COR-L47 (cell line): ENCODE results near the gene COL13A1.

Source experiments
- DNase-seq: peaks from one replicate; lab custom pipeline; 2025; lab: John Stamatoyannopoulos, UW

The COL13A1 gene

GRCh38 chr10:69963835-69964710, 162.4 kb downstream of the COL13A1 start:
- DNase-seq, result no peak

- no peak for DNase-seq
Measured at GRCh38 chr10:69965086-69965485, 163.4 kb downstream of the COL13A1 start.

- no peak for DNase-seq
Measured at GRCh38 chr10:69965919-69966662, 164.4 kb downstream of the COL13A1 start.

GRCh38 chr10:69968830-69969229, 167.1 kb downstream of the COL13A1 start:
- DNase-seq, result no peak

GRCh38 chr10:69969977-69970376, 168.3 kb downstream of the COL13A1 start:
- DNase-seq, result no peak

GRCh38 chr10:69972981-69973397, 171.3 kb downstream of the COL13A1 start:
- no peak for DNase-seq

GRCh38 chr10:69973678-69974077, 172.0 kb downstream of the COL13A1 start:
- DNase-seq, result no peak

GRCh38 chr10:69974551-69975155, 172.9 kb downstream of the COL13A1 start:
- no peak for DNase-seq

GRCh38 chr10:69976795-69977546, 175.3 kb downstream of the COL13A1 start:
- DNase-seq, result no peak

GRCh38 chr10:69979174-69979573, 177.5 kb downstream of the COL13A1 start:
- no peak for DNase-seq

GRCh38 chr10:69980672-69981071, 179.0 kb downstream of the COL13A1 start:
- no peak for DNase-seq

GRCh38 chr10:69988094-69988493, 186.4 kb downstream of the COL13A1 start:
- no peak for DNase-seq

GRCh38 chr10:69991151-69991550, 189.4 kb downstream of the COL13A1 start:
- no peak for DNase-seq

GRCh38 chr10:69994262-69994661, 192.6 kb downstream of the COL13A1 start:
- DNase-seq, result no peak

- DNase-seq, result no peak
Measured at GRCh38 chr10:69996611-69997010, 194.9 kb downstream of the COL13A1 start.

GRCh38 chr10:70000262-70000661, 198.6 kb downstream of the COL13A1 start:
- DNase-seq, result no peak

- no peak for DNase-seq
Measured at GRCh38 chr10:70007116-70007820, 205.6 kb downstream of the COL13A1 start.
